ENCODE measurements around the gene TINCR.

DNA sequence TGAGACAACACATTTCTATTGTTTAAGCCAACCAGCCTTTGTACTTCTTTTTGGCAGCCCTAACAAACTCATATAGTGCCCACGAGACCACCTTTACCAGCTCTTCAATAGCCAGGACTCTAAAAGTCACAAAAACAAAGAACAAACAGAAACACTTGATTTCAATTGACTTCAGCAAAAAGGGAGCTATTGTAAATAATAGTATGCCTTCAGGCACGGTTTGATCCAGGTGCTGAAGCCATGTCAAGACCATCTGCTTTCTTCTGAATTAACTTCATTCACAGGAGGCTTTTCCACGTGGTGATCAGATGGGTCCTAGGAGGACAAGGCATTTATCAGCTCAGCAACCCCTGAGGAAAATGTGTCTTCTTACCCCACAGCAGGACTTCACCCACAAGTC, 53.8 kb downstream of the TINCR start:
- TF ChIP-seq EZH2phosphoT487 (IDR thresholded peaks at IDR 0.05; ENCODE audit: borderline replicate concordance, low read depth) (no peak), FOXJ3 (CRISPR knock-in tag; IDR thresholded peaks at IDR 0.05) (no peak), YY1 (IDR thresholded peaks at IDR 0.05; ENCODE audit: low read depth) (no peak), ELF1 (IDR thresholded peaks at IDR 0.05) (no peak)
- TF ChIP-seq, protein P1, sequence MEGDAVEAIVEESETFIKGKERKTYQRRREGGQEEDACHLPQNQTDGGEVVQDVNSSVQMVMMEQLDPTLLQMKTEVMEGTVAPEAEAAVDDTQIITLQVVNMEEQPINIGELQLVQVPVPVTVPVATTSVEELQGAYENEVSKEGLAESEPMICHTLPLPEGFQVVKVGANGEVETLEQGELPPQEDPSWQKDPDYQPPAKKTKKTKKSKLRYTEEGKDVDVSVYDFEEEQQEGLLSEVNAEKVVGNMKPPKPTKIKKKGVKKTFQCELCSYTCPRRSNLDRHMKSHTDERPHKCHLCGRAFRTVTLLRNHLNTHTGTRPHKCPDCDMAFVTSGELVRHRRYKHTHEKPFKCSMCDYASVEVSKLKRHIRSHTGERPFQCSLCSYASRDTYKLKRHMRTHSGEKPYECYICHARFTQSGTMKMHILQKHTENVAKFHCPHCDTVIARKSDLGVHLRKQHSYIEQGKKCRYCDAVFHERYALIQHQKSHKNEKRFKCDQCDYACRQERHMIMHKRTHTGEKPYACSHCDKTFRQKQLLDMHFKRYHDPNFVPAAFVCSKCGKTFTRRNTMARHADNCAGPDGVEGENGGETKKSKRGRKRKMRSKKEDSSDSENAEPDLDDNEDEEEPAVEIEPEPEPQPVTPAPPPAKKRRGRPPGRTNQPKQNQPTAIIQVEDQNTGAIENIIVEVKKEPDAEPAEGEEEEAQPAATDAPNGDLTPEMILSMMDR (IDR thresholded peaks at IDR 0.05): no peak
